NCI-H1048 (cell line): Measurements from ENCODE around the gene SFRP2.

Experiments
- DNase-seq: peaks from one replicate; lab custom pipeline; 2025; lab: John Stamatoyannopoulos, UW

The SFRP2 gene, protein sequence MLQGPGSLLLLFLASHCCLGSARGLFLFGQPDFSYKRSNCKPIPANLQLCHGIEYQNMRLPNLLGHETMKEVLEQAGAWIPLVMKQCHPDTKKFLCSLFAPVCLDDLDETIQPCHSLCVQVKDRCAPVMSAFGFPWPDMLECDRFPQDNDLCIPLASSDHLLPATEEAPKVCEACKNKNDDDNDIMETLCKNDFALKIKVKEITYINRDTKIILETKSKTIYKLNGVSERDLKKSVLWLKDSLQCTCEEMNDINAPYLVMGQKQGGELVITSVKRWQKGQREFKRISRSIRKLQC

DNA sequence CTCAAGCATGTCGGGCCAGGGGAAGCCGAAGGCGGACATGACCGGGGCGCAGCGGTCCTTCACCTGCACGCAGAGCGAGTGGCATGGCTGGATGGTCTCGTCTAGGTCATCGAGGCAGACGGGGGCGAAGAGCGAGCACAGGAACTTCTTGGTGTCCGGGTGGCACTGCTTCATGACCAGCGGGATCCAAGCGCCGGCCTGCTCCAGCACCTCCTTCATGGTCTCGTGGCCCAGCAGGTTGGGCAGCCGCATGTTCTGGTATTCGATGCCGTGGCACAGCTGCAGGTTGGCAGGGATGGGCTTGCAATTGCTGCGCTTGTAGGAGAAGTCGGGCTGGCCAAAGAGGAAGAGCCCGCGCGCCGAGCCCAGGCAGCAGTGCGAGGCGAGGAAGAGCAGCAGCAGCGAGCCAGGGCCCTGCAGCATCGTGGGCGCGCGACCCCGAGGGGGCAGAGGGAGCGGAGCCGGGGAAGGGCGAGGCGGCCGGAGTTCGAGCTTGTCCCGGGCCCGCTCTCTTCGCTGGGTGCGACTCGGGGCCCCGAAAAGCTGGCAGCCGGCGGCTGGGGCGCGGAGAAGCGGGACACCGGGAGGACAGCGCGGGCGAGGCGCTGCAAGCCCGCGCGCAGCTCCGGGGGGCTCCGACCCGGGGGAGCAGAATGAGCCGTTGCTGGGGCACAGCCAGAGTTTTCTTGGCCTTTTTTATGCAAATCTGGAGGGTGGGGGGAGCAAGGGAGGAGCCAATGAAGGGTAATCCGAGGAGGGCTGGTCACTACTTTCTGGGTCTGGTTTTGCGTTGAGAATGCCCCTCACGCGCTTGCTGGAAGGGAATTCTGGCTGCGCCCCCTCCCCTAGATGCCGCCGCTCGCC lies at the start of gene SFRP2:
Gene SFRP2 (minus strand): TSS at position 671 of the 864 bp plus-strand sequence. CDS start 248 bp downstream, at position 423.
- no peak for DNase-seq

DNA sequence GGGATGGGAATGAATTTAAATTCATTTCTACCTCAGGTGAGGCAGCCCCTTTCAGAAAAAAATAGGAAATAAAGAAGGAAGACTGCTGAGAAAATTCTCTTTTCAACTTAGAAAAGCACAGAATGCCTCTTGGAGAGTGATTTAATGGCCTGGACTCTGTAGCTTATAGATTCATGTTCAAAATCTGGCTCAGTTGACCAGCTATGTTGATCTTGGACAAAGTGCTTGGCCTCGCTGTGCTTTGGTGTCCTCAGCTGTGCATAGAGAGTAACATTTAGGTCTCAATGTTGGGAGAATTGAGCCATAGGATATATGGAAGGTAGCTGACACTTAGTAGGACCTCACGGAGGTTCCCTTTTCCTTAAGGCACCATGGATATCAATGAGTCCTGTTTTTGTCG lies 49.7 kb upstream of the SFRP2 start:
- no peak for DNase-seq

DNA sequence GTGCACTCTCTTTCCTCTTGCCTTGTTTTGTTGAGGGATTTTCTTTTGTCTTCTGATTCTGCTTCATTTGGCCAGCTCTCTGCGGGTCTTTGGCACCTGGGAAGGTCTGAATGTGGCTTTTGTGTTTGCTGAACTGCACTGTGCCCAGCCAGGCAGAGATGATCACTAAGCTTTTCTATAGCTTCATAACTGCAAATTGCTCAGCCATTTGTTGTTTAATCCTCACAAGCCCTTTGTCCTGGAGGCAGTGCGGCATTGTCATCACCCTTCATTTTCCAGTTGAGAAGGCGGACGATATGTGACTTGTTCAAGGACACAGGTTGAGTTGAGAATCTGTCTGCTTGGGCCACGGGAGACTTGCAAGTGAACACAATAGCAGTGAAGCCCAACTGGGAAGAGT lies 46.0 kb upstream of the SFRP2 start:
- DNase-seq, result no peak

DNA sequence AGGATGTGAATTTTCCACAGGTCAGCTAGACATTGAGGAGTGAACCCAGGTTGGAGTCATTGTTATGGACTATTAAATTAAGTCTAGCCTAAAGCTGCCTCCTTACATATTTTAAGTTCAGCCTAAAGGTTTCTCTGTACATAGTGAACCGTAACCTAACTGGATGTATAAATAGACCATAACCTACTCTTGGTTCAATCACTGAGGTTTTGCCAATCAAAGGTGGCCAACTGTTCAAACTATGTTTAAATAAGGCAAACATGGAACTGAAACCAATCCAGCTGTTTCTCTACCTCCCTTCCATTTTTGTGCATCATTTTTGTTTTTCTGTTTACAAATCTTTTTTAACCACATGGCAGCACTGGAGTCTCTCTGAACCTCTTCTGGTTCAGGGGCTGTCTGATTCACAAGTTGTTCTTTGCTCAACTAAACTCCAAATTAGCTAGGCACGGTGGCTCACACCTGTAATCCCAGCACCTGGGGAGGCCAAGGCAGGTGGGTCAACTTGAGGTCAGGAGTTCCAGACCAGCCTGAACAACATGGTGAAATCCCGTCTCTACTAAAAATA lies 43.9 kb upstream of the SFRP2 start:
- no peak for DNase-seq

DNA sequence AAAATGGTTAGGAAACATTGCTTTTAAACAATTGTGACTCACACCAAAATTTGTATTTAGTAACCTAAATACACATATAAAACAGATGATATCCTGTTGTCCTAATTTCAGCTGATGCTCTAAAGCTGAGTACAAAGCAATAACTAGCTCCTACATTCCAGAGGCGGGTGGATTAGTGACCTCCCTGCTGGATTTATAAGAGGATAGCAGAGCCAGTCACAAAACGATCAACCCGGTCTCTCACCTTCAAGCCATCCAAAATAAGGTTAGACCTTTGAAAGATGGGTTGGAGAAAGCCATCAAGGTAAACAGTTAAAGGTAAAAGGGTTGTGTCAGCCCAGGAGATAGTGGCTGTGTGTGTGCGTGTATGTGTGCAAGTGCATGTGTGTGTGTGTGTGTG lies 43.2 kb upstream of the SFRP2 start:
- DNase-seq, result no peak

DNA sequence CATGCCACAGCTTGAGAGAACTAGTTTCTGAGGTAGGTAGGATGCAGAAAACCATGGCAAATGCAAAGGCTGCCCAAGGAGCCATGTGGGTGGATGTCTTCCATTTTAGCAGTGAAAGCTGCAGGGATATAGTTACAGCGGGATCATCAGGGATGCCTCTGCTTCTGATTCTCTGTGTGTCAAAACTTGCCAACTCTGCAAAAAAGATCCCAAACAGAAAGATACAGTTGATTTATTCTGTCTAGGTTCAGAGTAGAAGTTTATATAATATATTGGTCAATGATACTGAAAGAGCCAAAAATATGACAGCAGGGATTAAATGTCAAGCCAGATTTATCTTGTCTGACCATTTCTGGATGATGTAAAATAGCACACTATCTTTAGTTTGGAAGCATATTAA lies 42.4 kb upstream of the SFRP2 start:
- DNase-seq, result no peak

DNA sequence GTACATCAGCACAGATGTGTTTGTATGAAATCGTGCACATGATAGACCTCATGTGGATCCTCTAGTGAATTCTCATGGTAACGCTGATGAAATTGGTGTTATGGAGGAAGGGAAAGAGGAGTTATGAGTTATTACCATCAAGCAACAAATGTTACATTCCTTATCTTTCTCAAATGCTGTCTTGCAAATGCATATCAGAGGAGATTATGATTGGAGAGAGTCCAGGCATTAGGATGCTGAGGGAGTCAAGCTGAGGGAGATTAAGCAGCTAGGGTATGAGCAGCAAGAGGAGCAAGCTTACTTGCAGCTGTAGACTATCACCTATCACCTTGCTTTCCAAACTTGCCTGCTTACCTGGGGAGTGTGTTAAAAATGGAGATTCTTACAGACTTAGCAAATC lies 36.8 kb upstream of the SFRP2 start:
- no peak for DNase-seq

DNA sequence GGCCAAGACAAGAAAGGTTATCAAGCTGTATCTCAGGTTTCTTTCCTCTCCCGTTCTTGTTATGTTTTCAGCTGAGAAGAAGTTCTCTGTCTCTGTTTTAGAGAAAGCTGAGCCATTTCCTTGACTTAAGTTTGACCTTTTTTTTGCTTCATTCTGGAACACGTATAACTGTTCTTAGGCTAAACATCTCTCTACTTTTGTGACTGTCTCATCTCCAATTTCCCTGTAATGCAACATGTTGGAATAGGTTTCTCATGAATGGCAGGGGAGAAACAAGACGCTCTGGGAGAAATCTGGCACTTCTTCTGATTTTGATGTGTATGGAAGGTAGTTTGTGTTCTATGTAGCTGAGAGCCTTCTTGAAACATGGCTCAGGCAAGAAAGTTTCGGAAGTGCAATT lies 36.2 kb upstream of the SFRP2 start:
- no peak for DNase-seq

DNA sequence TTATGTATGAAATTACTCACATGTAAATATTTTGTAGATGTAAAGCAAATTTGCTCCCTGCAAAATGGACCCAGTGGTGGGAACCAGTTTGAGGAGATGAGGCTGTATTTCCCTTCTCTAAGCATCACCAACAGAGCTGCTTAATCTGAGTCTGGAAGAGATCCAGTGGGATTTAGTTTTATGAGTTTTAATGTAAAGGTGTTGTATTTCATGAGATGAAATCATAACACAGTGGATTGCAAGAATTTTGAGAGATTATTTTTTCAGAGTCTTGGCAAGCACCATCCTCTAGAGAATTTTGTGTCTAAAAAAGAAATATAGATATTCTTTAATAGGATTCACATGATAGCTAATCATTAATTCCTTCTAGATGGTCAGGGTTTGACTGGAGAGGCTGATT lies 35.6 kb upstream of the SFRP2 start:
- no peak for DNase-seq

DNA sequence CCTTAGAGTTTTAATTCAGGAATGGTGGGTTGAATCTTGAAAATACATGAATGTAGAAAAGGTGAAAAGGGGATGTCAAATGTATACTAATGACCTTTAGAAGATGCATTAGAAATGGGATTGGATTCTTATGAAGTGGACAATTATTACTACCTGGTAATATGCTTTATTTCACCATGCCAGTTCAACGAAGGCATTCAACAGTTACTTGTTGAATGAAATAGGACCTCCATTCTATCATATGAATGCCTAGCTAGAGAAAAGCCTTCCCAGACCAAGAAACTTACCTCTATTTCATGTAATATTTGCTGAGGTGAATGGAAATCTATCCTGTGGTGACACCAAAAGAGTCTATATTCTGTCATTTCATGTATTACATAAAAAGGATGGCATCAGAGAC lies 34.6 kb upstream of the SFRP2 start:
- no peak for DNase-seq

DNA sequence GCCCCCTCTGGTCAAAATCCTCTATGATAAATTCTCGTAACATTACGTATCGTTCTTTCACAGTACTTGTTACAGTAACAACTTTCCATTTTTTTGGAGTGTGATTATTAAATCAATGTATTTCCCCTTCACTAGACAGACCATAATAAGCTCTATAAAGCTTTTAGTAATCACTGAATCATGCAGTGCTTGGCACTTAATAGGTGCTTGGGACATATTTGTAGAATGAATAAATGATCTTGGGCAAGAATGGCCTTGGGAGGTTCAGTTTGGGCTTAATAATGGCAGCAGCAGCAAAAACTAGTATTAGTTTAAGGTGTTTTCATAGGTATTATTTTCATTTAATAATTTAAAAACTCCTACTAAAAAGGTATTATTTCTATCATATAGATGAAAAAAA lies 33.4 kb upstream of the SFRP2 start:
- DNase-seq, result no peak

DNA sequence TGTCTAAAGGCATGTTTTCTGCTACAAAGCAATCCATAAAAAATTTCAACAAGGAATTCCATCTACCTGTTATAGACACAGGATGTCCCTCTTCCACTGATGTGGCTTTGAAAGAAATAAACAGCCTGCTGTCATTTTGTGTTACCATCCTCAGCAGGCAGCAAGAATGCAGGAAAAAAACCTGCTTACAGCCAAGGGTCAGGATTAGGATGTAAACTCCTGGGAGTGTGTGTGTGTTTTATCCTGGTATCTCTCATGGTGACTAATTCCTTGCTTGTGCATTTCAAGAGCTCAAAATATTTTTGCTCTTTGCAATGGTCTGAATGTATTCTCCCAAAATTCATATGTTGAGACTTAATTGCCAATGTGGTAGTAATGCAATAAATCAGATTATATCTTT lies 28.6 kb upstream of the SFRP2 start:
- DNase-seq, result no peak

DNA sequence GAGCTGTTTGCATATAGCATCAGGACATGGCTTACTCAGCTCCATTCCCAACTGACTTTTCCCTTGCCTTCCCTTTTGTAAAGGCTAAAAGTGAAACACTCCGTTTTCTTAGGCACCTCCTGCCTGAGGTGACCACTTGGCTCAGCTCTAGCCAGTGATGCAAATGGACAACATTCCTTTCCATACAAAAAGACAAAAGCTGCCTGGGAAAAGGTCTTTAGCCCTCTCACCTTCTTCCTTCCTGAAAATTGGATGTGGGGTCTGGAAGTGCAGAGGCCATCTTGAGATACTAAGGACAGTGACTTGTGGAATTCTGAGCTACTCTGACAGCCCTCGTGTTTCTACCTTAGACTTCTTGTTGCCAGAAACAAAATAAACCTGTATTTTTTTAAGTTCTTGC lies 27.7 kb upstream of the SFRP2 start:
- no peak for DNase-seq

DNA sequence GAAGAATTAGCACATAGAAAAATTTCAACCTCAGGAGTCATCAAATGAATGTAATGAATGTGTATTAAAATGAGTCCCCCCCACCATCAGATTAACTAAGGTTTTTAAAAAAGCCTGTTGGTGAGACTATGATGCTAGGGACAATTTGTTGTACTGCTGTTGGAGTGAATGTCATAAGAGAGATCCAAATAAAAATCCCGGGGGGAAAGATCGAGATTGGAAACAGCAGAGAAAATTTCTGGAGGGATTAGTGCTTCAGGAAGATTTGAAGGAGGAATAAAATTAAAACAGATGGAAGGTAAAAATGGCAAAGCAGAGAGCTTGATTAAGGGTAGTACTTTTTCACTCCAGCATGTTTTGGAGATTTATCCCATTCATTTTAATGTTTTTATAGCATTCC lies 25.9 kb upstream of the SFRP2 start:
- DNase-seq, result no peak

DNA sequence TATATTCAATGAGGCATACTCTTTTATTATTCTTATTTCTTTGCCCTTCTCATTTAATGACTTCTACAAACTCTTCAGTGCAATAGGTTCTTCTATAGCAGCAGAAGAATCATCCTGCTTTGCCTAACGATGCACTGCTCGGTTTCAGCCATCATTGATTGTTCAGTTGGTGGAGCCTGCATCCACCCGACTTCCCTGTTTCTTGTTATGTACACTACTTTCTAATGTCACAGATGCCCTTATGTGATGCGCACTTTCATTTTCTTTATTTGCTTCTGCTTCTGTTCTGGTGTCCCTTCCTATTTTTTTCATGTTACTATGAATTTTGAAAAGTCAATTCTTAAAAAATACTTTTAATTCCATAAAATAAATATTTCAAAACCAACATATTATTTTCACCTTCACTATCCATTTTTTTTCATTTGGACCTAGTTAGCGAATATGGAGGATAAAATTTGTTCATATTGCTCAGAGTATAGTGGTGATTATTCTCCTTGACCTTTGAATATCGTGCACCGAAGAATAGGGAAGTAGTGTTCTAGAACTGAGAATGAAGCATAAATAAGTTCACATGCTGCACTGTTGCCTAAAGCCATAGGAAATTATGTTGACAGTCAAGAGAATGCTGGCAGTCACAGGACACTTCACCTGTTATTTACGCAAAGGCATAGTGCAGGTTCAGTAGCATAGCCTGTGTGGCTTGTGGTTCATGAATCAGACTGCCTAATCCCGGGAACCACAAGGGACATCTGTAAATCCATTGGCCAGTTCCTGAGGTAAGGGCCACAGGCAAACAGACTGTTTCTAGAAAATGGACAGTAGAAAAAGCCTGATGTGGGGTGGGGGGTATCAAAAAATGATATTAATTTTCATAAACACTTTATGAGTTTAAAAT lies 21.3 kb upstream of the SFRP2 start:
- no peak for DNase-seq

DNA sequence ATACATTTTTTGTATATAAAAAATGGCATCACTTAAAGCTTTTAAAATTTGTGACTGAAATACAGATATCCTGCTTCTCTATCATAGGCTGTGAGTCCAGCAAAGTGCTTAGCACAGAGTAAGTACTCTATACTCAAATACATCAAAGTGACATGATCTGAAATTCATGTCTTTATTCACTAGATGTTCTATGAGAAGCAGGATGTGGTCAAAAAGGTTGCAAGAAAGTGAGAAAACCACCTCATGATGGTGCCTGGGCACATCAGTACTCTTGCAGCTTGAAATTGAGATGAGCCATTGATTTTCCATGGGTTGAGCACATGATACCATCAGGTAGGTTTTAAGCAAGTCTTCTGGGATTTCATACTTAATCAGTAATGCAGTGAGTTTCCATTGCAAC lies 20.4 kb upstream of the SFRP2 start:
- DNase-seq, result no peak

DNA sequence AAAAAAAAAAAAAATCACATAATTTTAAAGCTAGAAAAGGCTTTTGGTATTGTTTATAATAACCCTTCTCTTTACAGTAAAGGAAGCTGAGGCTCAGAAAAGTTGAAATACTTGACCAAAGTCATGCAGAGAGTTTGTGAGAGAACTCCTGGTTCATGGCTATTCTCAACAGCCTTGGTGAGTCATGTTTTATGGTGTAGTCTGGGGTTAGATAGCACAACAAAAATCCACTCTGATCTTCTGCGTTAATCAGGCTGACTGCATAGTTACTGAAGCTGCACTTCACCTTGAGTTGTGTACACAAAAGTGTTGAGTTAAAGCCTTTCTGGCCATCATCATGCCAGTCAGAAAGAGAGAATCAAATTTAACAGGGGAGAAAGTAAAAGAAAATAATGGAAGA lies 19.3 kb upstream of the SFRP2 start:
- no peak for DNase-seq

DNA sequence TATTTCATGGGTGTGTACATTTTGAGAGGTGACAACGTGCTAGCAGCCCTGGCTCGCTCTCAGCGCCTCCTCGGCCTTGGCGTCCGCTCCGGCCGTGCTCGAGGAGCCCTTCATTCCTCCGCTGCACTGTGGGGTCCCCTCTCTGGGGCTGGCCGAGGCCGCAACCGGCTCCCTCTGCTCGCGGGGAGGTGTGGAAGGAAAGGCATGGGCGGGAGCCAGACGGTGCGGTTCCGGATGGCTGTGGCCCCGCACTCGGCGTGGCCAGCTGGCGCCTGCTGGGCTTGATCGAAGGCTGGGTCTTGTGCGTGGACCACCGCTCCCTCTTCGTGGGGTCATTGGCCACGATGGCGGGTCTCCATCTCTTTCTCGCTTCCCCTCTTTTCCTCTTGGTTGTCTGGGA lies 17.2 kb upstream of the SFRP2 start:
- no peak for DNase-seq

DNA sequence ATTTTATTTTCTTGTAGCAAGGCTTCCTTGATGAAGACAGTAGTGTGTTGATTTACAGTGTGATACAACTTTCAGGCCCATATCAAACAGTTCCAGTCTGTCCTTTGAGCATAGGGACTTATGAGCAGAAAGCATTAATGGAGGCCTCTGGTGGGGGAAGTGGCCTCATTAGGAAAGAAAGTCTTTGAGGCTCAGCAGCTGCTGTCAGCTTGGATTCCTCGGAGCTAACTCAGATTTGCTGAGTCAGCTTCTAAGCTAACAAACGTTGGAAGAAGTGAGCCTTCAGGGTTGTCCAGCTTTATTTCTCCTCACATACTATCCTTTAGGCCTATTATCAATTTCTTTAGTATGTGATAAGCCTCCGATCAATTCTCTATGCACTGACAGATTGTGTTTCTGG lies 15.8 kb upstream of the SFRP2 start:
- no peak for DNase-seq

DNA sequence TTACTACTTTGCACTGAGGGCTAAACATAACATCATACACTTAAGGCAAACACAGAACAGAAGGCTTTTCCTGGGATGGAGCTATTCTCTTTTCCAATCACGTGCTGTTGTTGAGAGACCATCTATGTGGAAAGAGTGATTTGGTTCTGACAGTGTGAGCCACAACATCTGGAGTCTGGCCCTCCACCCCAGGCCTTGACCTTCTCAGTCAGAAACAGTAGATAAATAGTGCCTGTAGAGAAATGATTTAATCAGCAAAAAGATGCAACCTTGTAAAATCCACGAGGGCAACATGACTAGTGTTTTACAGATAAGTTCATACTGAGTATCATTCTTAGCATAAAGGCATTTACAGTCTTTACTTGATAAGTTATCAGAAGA lies 10.8 kb upstream of the SFRP2 start:
- no peak for DNase-seq

DNA sequence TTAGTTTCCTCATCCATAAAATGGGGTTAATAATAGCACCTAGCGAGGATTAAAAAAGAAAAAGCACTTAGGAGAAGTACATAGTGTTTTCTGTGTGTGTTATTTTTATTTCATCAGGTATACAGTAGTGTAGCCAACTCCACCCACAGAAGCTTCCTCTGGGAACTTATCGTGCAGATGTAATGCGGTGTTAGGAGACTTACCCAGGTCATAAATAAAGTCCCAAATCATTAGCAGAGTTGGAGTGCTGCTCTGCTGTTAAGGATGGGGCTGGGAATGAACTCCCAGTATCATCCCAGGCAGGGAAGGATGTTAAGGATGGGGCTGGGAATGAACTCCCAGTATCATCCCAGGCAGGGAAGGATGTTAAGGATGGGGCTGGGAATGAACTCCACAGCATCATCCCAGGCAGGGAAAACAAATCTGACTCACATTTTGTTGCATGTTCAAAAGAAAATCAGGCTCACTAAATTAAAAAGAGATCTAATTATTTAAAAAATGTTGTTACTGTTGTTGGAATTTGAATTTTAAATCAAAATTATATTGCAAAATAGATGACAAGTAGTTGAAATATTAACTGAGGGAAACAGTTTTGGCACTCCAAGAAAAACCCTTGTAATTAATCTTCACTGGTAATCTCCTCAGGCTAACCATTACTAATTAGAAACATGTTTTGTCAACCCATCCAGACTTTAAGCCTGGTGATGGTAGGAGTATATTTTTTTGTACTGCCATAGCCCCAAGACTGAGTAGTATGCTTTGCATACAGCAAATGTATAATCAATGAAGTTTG lies 10.2 kb upstream of the SFRP2 start:
- DNase-seq, result no peak

DNA sequence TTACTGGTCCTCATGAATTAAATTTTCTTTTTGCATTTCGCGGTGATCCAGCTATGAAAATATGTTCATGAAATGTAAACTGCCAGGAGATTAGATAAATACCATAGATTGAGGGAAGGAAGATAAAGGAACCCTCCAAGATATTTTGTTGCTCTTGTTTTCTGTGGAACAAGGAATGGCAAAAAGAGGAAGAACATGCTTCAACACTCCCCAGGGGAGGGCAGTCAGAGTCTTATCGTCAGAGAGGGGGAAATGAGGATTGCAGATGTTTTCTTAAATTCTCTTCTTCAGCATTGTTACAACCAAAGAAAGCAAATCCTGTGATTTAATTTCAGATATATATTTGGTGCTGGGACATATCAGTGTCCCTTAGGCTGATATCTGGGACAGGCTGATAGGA lies 9.5 kb upstream of the SFRP2 start:
- DNase-seq, result no peak
